Measurements from ENCODE around the gene PRRT4.
A peak's percentile ranks its signal among the peaks of the same experiment; 100 is the strongest.

PRRT4 gene

DNA sequence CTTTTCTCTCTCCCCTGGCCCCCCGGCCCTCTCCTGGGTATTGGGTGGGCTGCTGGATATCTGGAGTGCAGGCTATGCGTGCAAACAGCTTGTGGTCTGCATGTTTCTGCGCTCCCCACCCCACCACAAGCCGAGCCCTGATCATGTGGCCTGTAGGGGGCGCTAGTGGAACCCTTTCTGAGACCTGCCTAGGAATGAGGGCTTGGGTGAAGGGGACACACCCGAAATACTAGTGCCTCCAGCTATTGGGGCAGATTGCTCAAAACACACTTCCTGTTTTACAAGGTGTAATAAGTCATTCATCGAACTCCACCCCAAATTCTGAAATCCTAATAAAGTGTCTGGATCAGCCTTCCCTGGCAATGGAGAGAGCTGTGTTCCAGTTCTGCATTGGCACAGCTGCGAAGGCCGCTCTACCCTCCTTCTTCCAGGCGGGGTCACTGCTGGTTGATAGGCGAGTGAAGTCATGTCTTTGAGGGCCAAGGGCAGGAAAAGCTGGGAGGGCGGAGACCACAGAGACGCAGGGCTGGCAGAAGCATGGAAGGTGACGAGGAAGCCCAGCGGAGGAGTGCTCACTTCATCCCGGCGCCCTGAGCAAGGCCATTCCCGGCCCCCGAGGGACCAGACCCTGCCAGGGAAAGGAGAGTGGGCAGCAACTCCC lies 19.8 kb upstream of the PRRT4 start:
- H3K4me3 ChIP-seq (ENCODE audit: low read length), result no peak overlapping the region
- TF ChIP-seq, protein P1, sequence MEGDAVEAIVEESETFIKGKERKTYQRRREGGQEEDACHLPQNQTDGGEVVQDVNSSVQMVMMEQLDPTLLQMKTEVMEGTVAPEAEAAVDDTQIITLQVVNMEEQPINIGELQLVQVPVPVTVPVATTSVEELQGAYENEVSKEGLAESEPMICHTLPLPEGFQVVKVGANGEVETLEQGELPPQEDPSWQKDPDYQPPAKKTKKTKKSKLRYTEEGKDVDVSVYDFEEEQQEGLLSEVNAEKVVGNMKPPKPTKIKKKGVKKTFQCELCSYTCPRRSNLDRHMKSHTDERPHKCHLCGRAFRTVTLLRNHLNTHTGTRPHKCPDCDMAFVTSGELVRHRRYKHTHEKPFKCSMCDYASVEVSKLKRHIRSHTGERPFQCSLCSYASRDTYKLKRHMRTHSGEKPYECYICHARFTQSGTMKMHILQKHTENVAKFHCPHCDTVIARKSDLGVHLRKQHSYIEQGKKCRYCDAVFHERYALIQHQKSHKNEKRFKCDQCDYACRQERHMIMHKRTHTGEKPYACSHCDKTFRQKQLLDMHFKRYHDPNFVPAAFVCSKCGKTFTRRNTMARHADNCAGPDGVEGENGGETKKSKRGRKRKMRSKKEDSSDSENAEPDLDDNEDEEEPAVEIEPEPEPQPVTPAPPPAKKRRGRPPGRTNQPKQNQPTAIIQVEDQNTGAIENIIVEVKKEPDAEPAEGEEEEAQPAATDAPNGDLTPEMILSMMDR (conservative IDR thresholded peaks at IDR 0.05; ENCODE audit: low read depth, low read length), result peak; percentile 69
- no peak for DNase-seq (ENCODE audit: low read depth)

DNA sequence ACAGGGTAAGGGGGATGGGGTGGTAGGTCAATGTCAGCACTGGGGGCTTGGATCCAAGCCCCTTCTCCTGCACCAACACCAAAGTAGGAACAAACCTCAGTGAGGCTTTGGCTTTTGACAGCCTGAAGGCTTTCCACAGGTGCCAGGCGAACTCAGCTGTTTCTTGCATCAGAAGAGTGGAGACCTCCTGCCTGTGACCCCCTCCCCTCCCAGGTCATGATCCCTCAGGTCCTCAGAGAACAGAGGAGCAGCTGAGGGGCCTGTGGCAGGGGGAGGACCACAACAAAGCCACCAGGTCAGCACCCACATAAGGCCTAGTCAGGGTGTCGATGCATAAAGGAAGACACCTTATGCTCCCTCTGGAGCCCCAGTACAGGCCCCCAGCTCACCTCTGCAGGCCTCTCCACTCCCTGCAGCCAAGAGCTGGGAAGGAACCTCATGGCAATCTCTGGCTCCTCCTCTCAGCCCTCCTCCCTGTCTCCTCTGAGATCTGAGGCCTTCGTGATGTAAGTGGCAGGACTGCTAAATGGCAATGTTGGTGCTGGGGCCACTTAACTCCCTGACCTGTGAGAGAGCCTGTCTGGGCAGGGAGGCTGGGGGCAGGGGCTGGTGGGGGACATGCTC lies 19.1 kb upstream of the PRRT4 start:
- no peak overlapping the region for H3K4me3 ChIP-seq (ENCODE audit: low read length)
- DNase-seq (ENCODE audit: low read depth), result no peak
- TF ChIP-seq, protein P1 (conservative IDR thresholded peaks at IDR 0.05; ENCODE audit: low read depth, low read length), result no peak

DNA sequence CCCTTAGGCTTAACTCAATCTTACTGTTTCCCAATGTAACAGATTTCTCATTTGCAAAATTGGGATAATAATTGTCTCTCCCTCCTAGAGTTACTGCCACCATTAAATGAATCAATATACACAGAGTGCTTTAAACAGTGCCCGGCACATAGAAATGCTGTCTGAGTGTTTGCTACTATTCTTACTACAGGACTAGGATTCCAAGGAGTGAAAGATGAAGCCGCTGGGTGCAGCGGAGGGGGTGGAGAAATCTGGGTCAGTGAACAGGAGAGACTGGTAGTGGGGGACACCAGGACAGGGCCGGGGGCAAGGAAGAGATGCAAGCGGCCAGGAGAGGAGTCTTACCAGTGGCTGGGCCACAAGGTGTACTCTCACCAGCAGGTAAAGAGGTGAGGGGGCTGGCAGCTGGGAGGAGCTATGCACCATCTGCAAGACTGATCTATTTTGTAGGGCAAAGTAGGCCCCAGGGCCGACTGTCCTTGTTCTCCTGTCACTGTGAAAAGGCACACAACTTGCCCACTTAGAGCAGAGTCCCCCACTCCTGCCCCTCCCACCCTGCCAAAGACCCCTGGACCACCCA lies 18.5 kb upstream of the PRRT4 start:
- DNase-seq (ENCODE audit: low read depth), result no peak
- no peak overlapping the region for H3K4me3 ChIP-seq (ENCODE audit: low read length)
- TF ChIP-seq, protein P1 (conservative IDR thresholded peaks at IDR 0.05; ENCODE audit: low read depth, low read length), result no peak

DNA sequence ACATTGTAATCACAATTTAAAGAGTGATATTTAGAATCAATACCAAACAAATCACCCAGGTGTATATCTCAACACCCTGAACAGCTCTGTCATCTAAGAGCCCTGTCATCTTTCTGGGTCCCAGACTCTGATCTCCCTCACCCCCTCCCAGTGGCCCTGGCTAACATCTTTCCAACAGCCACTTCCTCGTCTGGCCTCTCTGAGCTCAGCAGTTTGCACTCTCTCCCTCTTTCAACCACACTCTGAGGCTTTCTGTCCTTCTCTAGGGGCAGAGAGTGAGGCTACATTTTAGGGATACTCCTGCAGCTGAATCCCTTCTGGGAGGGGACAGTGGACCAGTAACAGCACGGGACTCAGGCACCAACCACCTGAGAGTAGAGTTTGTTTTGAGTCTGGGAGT lies 17.1 kb upstream of the PRRT4 start:
- TF ChIP-seq, protein P1 (conservative IDR thresholded peaks at IDR 0.05; ENCODE audit: low read depth, low read length), result no peak
- H3K4me3 ChIP-seq (ENCODE audit: low read length), result no peak overlapping the region
- DNase-seq (ENCODE audit: low read depth), result no peak

DNA sequence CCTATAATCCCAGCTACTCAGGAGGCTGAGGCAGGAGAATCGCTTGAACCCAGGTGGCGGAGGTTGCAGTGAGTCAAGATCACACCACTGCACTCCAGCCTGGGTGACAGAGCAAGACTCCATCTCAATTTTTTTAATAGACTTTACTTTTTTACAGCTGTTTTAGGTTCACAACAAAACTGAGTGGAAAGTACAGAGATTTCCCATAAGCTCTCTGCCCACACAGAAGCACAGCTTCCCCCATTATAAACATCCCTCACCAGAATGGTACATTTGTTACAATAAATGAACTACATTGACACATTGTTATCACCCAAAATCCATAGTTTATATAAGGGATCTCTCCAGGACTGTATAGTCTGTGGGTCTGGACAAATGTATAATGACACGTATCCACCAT lies 14.6 kb upstream of the PRRT4 start:
- H3K4me3 ChIP-seq (ENCODE audit: low read length), result no peak overlapping the region
- no peak for DNase-seq (ENCODE audit: low read depth)
- TF ChIP-seq, protein P1 (conservative IDR thresholded peaks at IDR 0.05; ENCODE audit: low read depth, low read length), result no peak

DNA sequence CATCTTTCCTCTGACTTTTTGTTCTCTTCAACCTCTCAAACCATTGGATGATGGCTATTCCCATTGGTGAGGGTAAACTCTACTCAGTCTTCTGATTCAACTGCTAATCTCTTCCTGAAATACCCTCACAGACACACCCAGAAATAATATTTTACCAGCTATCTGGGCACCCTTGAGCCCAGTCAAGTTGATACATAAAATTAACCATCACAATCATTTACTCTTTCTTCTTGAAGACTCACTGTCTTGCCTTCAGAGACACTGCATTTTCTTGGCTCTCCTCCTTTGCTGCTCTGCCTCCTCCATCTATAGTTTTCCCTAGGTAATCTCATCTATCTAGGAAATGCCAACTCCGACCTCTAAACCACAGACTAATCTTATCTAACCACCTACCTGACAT lies 12.6 kb upstream of the PRRT4 start:
- no peak for DNase-seq (ENCODE audit: low read depth)
- TF ChIP-seq, protein P1 (conservative IDR thresholded peaks at IDR 0.05; ENCODE audit: low read depth, low read length), result no peak
- H3K4me3 ChIP-seq (ENCODE audit: low read length), result no peak overlapping the region

DNA sequence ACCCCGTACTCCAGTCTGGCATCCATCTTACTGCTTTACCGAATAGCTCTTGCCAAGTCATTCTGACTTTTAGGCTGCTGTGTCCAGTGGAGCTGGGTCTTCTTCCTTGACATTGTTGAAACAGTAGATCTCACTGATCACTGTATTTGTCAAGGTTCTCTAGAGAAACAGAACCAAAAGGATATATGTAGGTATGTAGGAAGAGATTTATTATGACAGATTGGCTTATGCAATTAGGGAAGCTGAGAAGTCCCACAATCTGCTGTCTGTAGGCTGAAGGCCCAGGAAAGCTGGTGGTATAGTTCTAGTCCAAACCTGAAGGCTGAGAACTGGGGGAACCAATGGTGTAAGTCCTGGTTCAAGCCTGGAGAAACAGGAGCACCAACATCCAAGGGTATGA lies 12.1 kb upstream of the PRRT4 start:
- no peak overlapping the region for H3K4me3 ChIP-seq (ENCODE audit: low read length)
- TF ChIP-seq, protein P1 (conservative IDR thresholded peaks at IDR 0.05; ENCODE audit: low read depth, low read length), result no peak
- no peak for DNase-seq (ENCODE audit: low read depth)
